ENCODE data around the gene CDH4. TPM values are rescaled to one million over a fixed set of nuclear protein-coding genes. Genes with fewer than 3 reads are reported as not detected.

The CDH4 gene
- total and polyA plus RNA-seq, 9 of the 15 experiments (the other 6 are each of a cell fraction or from before 2014, with no cell fraction given) = 0.04 TPM; not detected in 8

DNA sequence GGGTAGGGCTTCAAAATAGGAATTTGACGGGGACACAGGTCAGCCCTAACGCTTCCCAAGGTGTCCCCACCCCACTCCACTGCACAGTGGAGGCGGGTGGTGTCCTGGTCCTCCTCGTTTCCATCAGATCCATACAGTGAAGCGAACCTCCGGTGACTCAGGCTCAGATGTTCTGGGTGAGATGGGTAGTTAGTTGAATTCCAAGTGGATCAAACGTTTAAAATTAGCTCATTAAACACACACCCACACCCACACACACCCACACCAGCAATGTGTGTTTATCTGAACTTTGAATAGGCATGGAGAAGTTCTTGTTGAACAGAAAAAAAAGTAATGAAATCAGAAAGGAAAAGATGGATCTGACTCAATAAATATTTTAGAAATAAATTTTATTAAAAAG lies 58.9 kb downstream of the CDH4 start:
- no TSS peak for BruUV-seq (replicated peaks)
- Histone ChIP-seq H2AFZ (ENCODE audit: low read depth, low read length) (no peak overlapping the region), H3K9ac (ENCODE audit: insufficient read depth in 1 of 2, low read depth in 2 of 2, low read length in 2 of 2) (no peak overlapping the region), H3K4me1 (replicated peaks in 1 of 2; ENCODE audit: control insufficient read depth in 2 of 2, insufficient read depth in 2 of 2, low read length in 2 of 2) (0 out of 5 replicates have a peak, but pooled peaks cover 0 to 3% of the 10 kb centered on the region in 2 experiments), H3K27me3 (ENCODE audit: control insufficient read depth in 2 of 2, insufficient read depth in 2 of 2, low read length in 2 of 2) (peaks cover 0 to 21% of the 10 kb centered on the region in 2 experiments; a peak in 4 of 5 replicates), H3K4me2 (ENCODE audit: insufficient read depth, low read length) (no peak overlapping the region), H3K9me1 (ENCODE audit: control insufficient read depth, insufficient read depth, low read length) (no peaks in the 10 kb centered on the region), H3K4me3 (no peak overlapping the region), H3K36me3 (ENCODE audit: control insufficient read depth, insufficient read depth, low read length) (no peaks in the 10 kb centered on the region), H3K79me2 (ENCODE audit: control insufficient read depth, insufficient read depth, low read length) (no peaks in the 10 kb centered on the region), H3K27ac (ENCODE audit: extremely low read depth, low read depth, low read length) (no peak overlapping the region), H3K9me3 (replicated peaks; ENCODE audit: control insufficient read depth, insufficient read depth, low read depth, low read length) (no peaks in the 10 kb centered on the region), H4K20me1 (replicated peaks; ENCODE audit: control insufficient read depth, insufficient read depth, low read length) (peaks cover 3% of the 10 kb centered on the region; the same call in 1 of the 2 replicates)
- FAIRE-seq (no peak), ATAC-seq (no peak), DNase-seq (ENCODE audit: extremely low read depth in 1 of 4, low spot score in 3 of 4) (no peak)
- 0% methylated on average over 7 of the region's 7 CpGs for WGBS (ENCODE audit: insufficient coverage, low coverage, missing lambda C conversion rate)
- in situ Hi-C loops (cut with MboI) (no loop called here), intact Hi-C loops (cut with micrococcal nuclease) (no loop called here)
- ChIA-PET CTCF (ENCODE audit: low intra/inter-chr PET ratio) (no interaction called here), POLR2A (no interaction called here)
- no peak for TF ChIP-seq ZKSCAN3 (CRISPR knock-in tag; IDR thresholded peaks at IDR 0.05)
- no peak for TF ChIP-seq BRF2 (IDR thresholded peaks at IDR 0.05; ENCODE audit: borderline replicate concordance, insufficient read depth, insufficient read length)
- TF ChIP-seq TSC22D4 (tag; IDR thresholded peaks at IDR 0.05) = no peak
- TF ChIP-seq CREB1 (IDR thresholded peaks at IDR 0.05) = no peak
- no peak for TF ChIP-seq CREB1 (CRISPR knock-in tag; IDR thresholded peaks at IDR 0.05)
- no peak for TF ChIP-seq NR4A1 (CRISPR knock-in tag; IDR thresholded peaks at IDR 0.05)
- TF ChIP-seq NR4A1 (tag; IDR thresholded peaks at IDR 0.05) = no peak
- TF ChIP-seq, protein P1, sequence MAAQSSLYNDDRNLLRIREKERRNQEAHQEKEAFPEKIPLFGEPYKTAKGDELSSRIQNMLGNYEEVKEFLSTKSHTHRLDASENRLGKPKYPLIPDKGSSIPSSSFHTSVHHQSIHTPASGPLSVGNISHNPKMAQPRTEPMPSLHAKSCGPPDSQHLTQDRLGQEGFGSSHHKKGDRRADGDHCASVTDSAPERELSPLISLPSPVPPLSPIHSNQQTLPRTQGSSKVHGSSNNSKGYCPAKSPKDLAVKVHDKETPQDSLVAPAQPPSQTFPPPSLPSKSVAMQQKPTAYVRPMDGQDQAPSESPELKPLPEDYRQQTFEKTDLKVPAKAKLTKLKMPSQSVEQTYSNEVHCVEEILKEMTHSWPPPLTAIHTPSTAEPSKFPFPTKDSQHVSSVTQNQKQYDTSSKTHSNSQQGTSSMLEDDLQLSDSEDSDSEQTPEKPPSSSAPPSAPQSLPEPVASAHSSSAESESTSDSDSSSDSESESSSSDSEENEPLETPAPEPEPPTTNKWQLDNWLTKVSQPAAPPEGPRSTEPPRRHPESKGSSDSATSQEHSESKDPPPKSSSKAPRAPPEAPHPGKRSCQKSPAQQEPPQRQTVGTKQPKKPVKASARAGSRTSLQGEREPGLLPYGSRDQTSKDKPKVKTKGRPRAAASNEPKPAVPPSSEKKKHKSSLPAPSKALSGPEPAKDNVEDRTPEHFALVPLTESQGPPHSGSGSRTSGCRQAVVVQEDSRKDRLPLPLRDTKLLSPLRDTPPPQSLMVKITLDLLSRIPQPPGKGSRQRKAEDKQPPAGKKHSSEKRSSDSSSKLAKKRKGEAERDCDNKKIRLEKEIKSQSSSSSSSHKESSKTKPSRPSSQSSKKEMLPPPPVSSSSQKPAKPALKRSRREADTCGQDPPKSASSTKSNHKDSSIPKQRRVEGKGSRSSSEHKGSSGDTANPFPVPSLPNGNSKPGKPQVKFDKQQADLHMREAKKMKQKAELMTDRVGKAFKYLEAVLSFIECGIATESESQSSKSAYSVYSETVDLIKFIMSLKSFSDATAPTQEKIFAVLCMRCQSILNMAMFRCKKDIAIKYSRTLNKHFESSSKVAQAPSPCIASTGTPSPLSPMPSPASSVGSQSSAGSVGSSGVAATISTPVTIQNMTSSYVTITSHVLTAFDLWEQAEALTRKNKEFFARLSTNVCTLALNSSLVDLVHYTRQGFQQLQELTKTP (IDR thresholded peaks at IDR 0.05; ENCODE audit: low read depth in 1 of 2, partially characterized antibody in 2 of 2) = no peak
- TF ChIP-seq SMAD1 (IDR thresholded peaks at IDR 0.05; ENCODE audit: low read depth, low read length, partially characterized antibody) = no peak
- TF ChIP-seq TOE1 (IDR thresholded peaks at IDR 0.05; ENCODE audit: borderline replicate concordance) = no peak
- no peak for TF ChIP-seq TOE1 (CRISPR knock-in tag; IDR thresholded peaks at IDR 0.05; ENCODE audit: borderline replicate concordance, low read depth)
- no peak for TF ChIP-seq CHD1 (IDR thresholded peaks at IDR 0.05; ENCODE audit: low read length)
- TF ChIP-seq CBX5 (IDR thresholded peaks at IDR 0.05; ENCODE audit: borderline replicate concordance, low read depth) = no peak
- no peak for TF ChIP-seq NCOR1 (IDR thresholded peaks at IDR 0.05)
- no peak for TF ChIP-seq MCM3 (IDR thresholded peaks at IDR 0.05)
- no peak for TF ChIP-seq NCOA6 (IDR thresholded peaks at IDR 0.05)
- TF ChIP-seq ZNF76 (CRISPR knock-in tag; IDR thresholded peaks at IDR 0.05; ENCODE audit: borderline replicate concordance) = no peak
- TF ChIP-seq STAG1 (CRISPR knock-in tag; IDR thresholded peaks at IDR 0.05; ENCODE audit: borderline replicate concordance) = no peak
- no peak for TF ChIP-seq RBM25 (IDR thresholded peaks at IDR 0.05; ENCODE audit: low read depth, low read length, severe bottlenecking)
- TF ChIP-seq RFX7 (CRISPR knock-in tag; IDR thresholded peaks at IDR 0.05) = no peak
